Prostate gland (tissue), 2 donors: Measurements from ENCODE around the gene SUN5.

Experiments used
- CTCF ChIP-seq, 4 experiments: fragments of 200-600 bp in 2 of 4; fragments of 450-650 bp in 2 of 4; sonication (generic) in 2 of 4; IDR thresholded peaks; 1 replicate in 3 of 4; 2 replicates in 1 of 4; pipeline ENCODE4 v1.5.1; 2016 to 2019; ENCODE audit warnings: antibody characterized with exemption in 4 of 4, mild to moderate bottlenecking in 2 of 4, moderate library complexity in 2 of 4
- POLR2A ChIP-seq: fragments of 450-650 bp; IDR thresholded peaks from one replicate; pipeline ENCODE4 v1.6.1; 2016; ENCODE audit warnings: antibody characterized with exemption, mild to moderate bottlenecking

GRCh38 chr20:32982617-32983458 lies 21.4 kb downstream of the SUN5 start:
- TF ChIP-seq POLR2A: no peak
- no peak for TF ChIP-seq CTCF (IDR thresholded peaks at IDR 0.05)
